GM18517 (cell line): ENCODE results near the gene ZNF367.
"Not testable (repeated sequence)": the region's sequence is repeated elsewhere in the genome, so short reads cannot be mapped to it uniquely, and the experiment has no call there.

ENCODE experiments used
- ATAC-seq: cut with Tn5 transposase; IDR thresholded peaks from one replicate; pipeline ENCODE4 v1.9.1; 2021; ENCODE audit warnings: mild to moderate bottlenecking, moderate library complexity; ENCODE audit not compliant: unreplicated experiment

The ZNF367 gene

DNA sequence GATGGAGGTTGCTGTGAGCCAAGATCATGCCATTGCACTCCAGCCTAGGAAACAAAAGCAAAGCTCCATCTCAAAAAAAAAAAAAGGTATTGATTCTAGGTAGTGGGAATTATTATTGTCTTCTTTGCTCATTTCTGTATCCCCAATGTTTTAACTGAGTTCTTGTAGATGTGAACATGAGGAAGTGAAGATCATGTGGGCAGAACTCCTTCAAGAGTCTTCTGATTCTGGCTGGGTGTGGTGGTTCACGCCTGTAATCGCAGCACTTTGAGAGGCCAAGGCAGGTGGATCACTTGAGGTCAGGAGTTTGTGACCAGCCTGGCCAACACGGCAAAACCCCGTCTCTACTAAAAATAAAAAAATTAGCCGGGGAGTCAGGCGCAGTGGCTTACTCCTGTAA, 42.7 kb downstream of the ZNF367 start:
- not testable (repeated sequence) for ATAC-seq

DNA sequence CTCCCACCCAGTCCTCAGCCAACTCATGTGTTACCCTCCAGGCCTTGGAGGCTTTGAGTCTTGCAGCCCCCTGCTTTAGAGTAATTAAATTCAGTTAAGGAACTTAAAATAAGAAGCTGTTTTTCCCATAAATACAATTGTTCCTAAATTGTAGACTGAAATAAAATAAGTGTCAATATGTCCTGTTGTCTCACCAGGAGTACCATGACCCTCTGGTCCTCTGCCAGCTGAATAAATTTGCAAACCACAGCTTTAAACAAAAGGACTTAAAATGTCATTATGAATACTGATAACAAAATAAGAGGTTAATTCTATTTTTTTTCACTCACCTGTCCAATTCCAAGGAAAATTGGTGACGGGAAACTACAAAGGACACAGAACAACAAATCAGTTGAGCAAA, 50.2 kb downstream of the ZNF367 start:
- no peak for ATAC-seq

DNA sequence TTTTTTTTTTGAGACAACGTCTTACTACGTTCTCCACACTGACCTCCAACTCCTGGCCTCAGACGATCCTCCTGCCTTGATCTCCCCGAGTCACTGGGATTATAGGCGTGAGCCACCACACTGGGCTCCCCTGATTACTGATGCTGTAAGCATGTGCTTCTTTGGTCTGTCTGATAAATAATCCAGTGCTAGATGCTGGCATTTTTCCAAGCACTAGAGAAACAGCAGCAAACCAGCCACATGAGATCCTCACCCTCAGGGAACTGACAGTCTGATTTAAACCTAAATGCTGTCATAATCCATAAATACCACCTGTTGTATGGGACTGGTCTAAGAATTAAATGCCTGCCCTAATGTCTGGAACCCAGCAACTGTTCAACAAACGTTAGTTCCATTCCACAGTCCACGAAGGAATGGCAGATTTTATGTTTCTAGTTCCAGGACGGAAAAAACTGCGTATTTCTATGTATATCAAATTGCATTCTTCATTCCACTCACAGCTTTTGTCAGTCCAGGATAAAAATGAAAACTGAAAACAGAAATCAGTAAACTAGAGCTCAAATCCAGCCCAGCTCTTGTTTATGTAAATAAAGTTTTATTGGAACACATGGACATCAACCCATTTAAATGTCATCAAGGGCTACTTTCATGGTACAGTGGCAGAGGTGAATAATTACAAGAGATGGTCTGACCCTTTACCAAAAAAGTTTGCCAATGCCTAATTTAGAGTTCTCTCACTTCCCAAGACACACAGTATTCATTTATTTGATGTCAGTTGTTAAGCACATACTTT, 54.8 kb downstream of the ZNF367 start:
- ATAC-seq: no peak

DNA sequence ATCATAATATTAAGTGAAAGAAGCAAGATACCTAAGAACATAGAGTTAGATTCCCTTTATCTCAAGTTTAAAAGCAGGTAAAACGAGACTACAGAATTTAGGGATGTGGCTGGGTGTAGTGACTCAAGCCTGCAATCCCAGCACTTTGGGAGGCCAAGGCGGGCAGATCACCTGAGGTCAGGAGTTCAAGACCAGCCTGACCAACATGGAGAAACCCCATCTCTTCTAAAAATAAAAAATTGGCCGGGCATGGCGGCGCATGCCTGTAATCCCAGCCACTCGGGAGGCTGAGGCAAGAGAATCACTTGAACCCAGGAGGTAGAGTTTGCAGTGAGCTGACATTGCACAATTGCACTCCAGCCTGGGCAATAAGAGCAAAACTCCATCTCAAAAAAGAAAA, 56.1 kb downstream of the ZNF367 start:
- ATAC-seq: not testable (repeated sequence)

DNA sequence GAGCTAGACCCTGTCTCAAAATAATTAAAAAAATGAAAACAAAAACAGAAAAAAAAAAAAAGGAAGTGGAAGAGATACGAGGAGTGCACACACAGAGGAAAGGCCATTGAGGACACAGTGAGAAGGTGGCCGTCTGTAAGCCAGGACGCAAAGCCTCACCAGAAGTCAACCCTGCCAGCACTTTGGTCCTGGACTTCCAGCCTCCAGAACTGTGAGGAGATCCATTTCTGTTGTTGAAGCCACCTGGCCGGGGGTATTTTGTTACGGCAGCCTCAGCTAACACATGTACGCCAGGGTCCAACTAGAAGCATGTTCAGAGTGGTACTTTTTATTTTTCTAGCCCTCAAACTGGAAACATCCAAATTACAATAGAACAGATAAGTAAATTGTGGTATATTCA, 56.5 kb downstream of the ZNF367 start:
- no peak for ATAC-seq

DNA sequence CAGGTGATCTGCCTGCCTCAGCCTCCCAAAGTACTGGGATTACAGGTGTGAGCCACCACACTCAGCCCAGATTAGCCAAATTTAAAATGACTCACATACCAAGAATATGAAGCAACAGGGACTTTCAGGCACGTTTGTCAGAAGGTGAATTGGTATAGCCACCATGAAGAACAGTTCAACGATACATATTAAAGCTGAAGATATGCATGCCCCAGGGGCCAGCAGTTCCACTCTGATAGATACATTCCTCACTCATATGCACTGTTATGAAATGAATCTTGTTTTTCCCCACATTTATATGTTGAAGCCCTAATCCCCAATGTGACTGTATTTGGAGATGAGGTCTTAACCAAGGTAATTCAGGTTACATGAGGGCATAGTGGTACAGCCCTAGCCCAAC, 57.2 kb downstream of the ZNF367 start:
- ATAC-seq: no peak

DNA sequence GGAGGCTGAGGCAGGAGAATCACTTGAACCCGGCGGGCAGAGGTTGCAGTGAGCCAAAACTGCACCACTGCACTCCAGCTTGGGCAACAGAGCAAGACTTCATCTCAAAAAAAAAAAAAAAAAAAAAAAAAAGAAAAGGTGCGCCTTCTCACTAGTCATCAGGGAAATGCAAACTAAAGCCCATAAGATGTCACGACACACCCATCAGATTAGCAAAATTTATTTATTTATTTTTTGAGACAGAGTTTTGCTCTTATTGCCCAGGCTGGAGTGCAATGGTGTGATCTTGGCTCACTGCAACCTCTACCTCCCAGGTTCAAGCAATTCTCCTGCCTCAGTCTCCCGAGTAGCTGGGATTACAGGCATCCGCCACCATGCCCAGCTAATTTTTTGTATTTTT, 57.6 kb downstream of the ZNF367 start:
- not testable (repeated sequence) for ATAC-seq

DNA sequence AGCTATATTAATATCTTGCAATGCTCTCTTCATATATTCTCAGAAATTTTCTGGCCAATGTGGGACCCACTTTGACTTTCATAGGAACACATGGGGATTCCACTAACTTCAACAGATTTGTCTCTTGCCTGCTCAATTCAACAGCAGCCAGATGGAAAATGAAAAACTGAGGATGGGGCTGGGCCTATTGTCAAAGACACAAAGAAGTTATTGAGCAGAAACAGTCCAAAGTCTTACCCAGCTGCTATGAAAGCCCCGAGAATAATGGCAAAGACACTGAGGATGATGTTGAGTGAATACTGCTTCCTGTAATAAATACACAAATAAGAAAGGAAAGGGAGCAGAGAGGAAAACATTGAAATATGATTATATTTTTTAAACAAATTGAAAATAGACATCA, 67.3 kb downstream of the ZNF367 start:
- no peak for ATAC-seq

DNA sequence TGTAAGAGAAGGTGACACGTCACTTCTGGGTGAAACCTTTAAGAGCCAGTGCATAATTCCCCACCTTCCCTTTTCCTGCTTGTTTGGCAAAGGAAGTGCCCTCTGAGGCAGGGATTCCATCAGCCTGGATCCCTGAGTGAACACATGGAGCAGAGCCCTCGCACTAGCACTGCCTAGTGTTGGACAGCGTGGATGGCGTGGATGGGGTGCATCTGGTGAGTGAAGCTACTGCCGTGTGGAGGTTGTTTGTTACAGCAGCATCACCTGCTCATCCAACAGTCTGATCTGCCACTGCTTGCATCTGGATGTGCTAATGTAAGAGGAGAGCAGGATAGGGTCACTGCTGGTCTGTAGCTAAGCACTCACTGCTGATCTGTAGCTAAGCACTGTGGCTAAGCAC, 69.9 kb downstream of the ZNF367 start:
- no peak for ATAC-seq

DNA sequence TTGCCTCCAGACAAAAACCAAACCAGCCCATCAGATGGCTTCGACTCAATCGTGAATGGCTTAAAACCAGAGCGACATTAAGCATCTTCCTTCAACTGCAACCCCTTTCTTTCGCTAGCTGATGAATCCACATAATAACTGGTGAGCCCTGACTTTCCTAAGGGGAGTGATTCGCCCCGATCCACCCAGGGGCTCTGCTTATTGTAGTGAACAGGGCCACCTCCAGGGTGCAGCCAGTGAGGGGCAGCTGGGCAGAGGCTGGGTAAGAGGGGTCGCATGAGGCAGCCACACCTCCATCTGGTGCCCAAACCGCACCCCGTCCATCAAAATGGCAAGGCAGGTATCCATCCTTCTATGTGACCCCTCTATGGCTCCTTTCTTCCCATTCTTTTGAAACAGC, 72.6 kb downstream of the ZNF367 start:
- no peak for ATAC-seq

DNA sequence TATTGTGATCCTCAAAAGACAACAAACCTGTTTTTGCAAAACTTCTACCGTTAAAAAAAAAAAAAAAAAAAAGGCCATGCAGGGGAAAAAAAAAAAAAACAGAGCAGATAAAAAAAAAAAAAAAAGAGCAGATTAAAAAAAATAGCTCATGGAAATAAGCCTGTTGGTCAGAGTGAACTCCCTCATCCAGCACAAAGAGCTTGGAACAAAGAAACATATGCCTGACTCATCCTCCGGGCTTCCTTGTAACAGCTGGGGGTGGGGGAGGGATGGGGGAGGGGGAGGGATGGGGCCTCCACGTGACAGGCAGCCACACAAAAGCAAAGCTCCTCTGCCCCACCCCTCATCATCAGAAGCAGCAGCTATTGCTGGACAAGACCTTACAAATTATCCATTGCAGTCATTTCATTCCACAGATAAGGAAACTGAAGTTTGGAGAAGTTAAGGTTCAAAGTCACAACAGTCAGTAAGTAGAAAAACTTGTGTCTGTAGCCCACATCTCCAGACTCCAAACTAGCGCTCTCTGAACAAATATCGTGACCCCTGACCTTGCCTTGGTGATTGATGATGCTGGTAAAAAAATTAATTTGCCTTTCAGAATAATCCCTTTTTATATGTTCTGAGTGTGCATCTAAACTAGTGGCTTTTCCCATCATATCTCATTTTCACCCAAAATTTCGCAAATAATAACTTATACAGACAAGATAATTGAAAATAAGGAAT, 73.6 kb downstream of the ZNF367 start:
- ATAC-seq: no peak

DNA sequence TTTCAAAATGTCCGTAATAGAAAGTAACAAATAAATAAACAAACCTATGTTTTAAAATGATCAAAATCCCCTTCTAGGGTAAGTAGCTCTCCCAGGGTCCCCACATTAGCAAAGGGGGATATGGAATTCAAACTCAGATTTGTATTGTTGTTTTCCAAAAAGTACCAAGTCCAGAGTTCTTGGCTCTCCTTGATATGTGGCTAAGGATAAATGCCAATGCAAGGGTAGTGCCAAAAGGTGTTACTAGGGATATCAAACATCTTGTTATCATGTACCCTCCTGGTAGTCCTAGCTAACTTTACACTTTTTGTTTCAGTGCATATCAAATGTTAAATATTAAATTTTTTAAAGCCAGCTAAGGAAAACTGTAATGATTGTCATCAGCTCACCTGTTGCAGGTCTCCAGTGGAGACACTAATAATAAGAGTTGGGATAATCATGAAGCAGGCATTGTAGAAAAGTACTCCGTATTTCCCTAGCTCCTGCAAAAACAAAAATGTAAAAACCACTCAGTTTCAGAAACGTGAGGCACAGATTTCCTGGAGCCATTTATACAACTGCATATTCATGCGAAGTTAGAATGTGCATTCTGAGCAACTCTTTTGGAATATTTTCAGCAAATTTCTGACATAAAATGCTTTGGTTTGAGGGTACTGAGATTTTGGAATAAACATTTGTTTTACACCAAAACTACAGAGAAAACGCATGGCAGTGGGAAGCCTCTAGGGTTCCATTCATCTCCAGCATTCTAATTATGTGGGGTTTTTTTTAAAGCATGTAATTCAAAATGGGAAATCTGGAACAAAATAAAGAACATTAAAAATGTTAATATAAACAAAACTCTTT, 74.4 kb downstream of the ZNF367 start:
- ATAC-seq: no peak

DNA sequence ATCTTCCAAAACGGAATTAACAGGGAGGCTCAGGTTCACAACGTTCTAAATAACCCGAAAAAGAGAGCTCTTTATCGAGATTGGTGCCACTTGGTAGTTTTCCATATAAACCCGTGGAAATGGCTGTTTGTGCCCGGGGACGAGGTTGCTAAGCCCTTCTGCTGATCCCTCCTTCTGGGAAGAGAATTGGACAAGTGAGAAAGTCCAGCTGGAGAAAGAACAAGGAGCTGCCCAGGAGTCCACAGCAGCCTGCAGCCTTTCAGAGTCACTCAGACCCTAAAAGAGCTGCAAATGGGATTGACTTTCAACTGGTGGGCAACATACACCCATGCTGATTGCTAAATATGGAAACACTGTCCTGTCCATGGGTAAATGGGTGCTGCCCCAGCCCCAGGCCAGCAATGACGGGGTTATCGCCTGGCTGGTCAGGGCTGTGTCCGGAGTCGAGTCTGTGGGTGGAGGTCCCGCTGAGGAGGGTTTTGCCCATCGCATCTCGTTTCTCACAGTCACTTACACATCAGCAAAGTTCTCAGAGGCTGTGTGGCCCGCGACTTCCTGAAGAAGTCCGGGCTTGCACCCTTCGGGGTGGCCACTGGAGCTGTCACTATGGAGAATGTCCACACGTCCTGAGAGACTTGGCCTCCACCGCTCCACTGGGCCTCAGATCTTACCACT, 75.5 kb downstream of the ZNF367 start:
- no peak for ATAC-seq

DNA sequence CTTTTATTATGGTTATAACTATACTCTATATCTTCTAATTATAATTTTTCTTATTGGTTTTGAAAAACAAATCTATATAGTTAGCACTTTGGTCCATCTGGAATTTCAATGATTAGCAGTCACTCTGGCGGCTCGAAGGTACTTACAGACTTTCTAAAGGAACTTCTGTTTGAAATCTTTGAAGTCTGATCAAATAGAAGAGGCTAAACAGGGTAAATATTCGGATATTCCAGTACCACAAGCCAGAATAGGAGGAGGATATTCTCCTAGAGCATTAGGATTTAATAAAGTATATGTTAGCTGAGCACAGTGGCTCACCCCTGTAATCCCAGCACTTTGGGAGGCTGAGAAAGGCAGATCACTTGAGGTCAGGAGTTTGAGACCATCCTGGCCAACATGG, 77.5 kb downstream of the ZNF367 start:
- no peak for ATAC-seq

DNA sequence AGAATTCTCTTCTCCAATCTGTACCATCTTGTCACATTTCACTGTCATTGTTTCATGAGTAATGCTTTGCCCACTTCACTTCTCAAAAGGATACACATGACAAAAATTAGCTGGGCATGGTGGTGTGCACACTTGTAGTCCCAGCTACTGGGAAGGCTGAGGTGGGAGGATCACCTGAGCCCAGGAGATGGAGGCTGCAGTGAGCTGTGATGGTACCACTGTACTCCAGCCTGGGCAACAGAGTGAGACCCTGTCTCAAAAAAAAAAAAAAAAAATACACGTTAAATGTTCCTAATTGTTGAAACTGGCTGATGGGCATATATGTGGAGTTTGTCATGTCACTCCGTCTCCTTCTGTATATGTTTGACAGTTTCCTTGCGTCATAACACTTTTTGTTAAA, 79.9 kb downstream of the ZNF367 start:
- no peak for ATAC-seq
